Smooth muscle cell of the coronary artery (primary cell): ENCODE results near the gene LMO3. TPM values are rescaled to one million over a fixed set of nuclear protein-coding genes. Genes with fewer than 3 reads are reported as not detected.

Experiments
- total RNA-seq: library from RNA; depleted of rRNA; stranded (reverse); fragments of >200 nt; gene quantifications from 2 replicates; pipeline ENCODE4 v1.2.3, GENCODE V29; 2014; ENCODE audit warnings: low replicate concordance

LMO3 gene
- total RNA-seq = 0.30 and 0.70 TPM in 2 replicates

GRCh38 chr12:16606117-16606200 lies at the start of gene LMO3:
TSS of gene LMO3 (minus strand) at chr12:16606162. CDS start at chr12:16600860, 5,302 bp downstream.

